Lower lobe of right lung (tissue), 2 donors: ENCODE data around the gene EVI5. TPM values are rescaled to one million over a fixed set of nuclear protein-coding genes. Genes with fewer than 3 reads are reported as not detected.
A peak's percentile ranks its signal among the peaks of the same experiment; 100 is the strongest.

Experiments used
- ATAC-seq, 2 donors: fragments of 200-7000 bp; cut with Tn5 transposase; one replicate each; pipeline ENCODE4 v1.9.1; 2020 to 2022; ENCODE audit warnings: mild to moderate bottlenecking in 2 of 2, moderate library complexity in 2 of 2
- DNase-seq: peaks from one replicate; pipeline ENCODE4 v3.0.0-alpha.2; 2020
- H3K27ac ChIP-seq: fragments of 200-600 bp; one replicate; pipeline ENCODE4 v1.8.0; 2022
- H3K27me3 ChIP-seq: fragments of 200-600 bp; one replicate; pipeline ENCODE4 v1.8.0; 2022; ENCODE audit warnings: low read depth
- H3K36me3 ChIP-seq: fragments of 200-600 bp; one replicate; pipeline ENCODE4 v1.8.0; 2022; ENCODE audit warnings: mild to moderate bottlenecking
- H3K4me1 ChIP-seq: fragments of 200-600 bp; one replicate; pipeline ENCODE4 v1.8.0; 2022
- H3K4me3 ChIP-seq: fragments of 200-600 bp; one replicate; pipeline ENCODE4 v1.8.0; 2022; ENCODE audit warnings: mild to moderate bottlenecking
- H3K9me3 ChIP-seq: fragments of 200-600 bp; one replicate; pipeline ENCODE4 v1.8.0; 2022
- intact Hi-C: fragments of 100-400 bp; cut with DNase I; formaldehyde crosslinking; loops from one replicate; pipeline ENCODE4 v1.11.0; 2022
- total RNA-seq: library from RNA; stranded (reverse); fragmentation: NEBNext Ultra II Directional; extraction: Animal tissue kit (Norgen Biotek cat#: 25700); gene quantifications from one replicate; pipeline ENCODE4 v1.2.1, GENCODE V29; 2021
- TF ChIP-seq, protein P1 (sequence below): fragments of 200-600 bp; IDR thresholded peaks from one replicate; pipeline ENCODE4 v1.8.0; 2022; ENCODE audit warnings: antibody characterized with exemption, mild to moderate bottlenecking
- donor health status: DM: no; HTN: yes; CAD: no; lungs with severe emphysema.

Gene EVI5
- total RNA-seq, 1 donor from 2014 or later: 48.5 TPM

DNA sequence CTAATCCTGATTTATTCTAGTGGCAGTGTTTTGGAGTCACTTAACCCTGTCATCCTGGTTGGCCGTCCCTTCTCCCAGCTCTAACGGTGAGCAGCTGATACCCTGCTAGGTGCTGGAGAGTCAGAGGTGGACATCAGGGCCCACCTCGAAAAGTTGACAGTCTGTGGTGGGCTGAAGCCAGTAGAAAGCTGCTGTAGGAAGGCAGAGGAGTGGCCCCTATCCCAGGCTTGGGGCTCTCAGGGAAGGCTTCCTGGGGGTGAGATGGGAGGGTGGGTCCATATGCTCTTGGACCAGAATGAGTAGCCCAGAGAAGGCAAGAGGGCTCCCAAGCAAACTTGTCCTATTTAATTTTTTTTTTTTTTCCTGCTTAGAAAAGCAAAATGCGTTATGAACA is 46.5 kb upstream of the EVI5 start:
- Histone ChIP-seq H3K4me1 (peaks cover 35% of the 10 kb centered on the region), H3K27me3 (no peaks in the 10 kb centered on the region), H3K4me3 (peak overlapping the region; percentile 88), H3K27ac (no peak overlapping the region), H3K9me3 (no peaks in the 10 kb centered on the region), H3K36me3 (peaks cover 30% of the 10 kb centered on the region)
- TF ChIP-seq, protein P1, sequence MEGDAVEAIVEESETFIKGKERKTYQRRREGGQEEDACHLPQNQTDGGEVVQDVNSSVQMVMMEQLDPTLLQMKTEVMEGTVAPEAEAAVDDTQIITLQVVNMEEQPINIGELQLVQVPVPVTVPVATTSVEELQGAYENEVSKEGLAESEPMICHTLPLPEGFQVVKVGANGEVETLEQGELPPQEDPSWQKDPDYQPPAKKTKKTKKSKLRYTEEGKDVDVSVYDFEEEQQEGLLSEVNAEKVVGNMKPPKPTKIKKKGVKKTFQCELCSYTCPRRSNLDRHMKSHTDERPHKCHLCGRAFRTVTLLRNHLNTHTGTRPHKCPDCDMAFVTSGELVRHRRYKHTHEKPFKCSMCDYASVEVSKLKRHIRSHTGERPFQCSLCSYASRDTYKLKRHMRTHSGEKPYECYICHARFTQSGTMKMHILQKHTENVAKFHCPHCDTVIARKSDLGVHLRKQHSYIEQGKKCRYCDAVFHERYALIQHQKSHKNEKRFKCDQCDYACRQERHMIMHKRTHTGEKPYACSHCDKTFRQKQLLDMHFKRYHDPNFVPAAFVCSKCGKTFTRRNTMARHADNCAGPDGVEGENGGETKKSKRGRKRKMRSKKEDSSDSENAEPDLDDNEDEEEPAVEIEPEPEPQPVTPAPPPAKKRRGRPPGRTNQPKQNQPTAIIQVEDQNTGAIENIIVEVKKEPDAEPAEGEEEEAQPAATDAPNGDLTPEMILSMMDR: no peak
- ATAC-seq (no peak), DNase-seq (no peak)
- intact Hi-C loops: no loop called here

DNA sequence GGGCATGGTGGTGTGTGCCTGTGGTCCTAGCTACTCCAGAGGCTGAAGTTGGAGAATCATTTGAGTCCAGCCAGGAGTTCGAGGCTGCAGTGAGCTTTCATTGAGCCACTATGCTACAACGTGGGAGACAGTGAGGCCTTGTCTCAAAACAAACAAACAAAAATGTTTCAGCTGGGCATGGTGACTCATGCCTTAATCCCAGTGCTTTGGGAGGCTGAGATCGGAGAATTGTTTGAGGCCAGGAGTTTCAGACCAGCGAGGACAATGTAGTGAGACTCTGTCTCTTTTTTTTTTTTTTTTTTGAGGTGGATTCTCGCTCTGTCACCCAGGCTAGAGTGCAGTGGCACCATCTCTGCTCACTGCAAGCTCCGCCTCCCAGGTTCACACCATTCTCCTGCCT is 41.9 kb upstream of the EVI5 start:
- Histone ChIP-seq H3K27me3 (no peaks in the 10 kb centered on the region), H3K36me3 (no peaks in the 10 kb centered on the region), H3K4me1 (no peaks in the 10 kb centered on the region), H3K9me3 (no peaks in the 10 kb centered on the region), H3K4me3 (no peak overlapping the region), H3K27ac (no peak overlapping the region)
- DNase-seq (no peak), ATAC-seq (no peak)
- TF ChIP-seq, protein P1: no peak
- intact Hi-C loops: no loop called here

DNA sequence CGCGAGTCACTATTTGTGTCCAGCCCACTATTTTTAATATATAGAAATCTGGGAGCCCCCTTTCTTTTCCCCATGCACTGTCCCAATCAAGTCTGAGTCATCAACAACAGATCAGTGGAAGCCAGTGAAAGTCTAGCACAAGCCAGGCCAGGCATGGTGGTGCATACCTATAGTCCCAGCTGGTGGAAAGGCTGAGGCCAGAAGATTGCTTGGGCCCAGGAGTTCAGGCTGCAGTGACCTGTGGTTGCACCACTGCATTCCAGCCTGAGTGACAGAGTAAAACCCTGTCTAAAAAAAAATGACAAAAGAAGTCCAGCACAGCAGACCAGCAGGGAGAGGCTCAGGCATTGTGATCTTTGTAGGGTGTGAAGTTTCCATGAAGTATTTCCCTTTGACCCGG is 38.0 kb upstream of the EVI5 start:
- DNase-seq (no peak), ATAC-seq (no peak)
- intact Hi-C loops: no loop called here
- Histone ChIP-seq H3K27me3 (no peaks in the 10 kb centered on the region), H3K4me1 (no peaks in the 10 kb centered on the region), H3K4me3 (no peak overlapping the region), H3K9me3 (no peaks in the 10 kb centered on the region), H3K36me3 (no peaks in the 10 kb centered on the region), H3K27ac (no peak overlapping the region)
- TF ChIP-seq, protein P1: no peak

DNA sequence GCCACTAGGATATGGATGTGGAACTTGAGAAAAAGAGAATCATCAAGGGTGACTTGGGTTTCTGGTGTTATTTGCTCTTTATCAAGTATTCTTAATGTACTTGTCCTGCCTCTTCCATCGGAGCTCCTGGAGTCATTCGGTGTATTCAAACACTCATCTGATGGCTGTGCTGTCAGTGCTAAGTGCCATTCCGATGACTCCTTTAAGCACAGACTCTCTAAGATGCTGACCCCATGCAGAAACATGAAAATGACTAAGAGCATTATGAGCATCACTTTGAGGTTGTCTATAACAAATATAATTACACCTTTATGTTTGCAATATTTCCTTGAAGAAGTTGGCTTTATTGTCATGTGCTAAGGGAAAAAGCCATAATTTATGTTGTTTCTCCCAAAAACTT is 35.6 kb upstream of the EVI5 start:
- no peak for ATAC-seq
- intact Hi-C loops: no loop called here
- Histone ChIP-seq H3K27ac (no peak overlapping the region), H3K9me3 (no peaks in the 10 kb centered on the region), H3K4me1 (no peaks in the 10 kb centered on the region), H3K36me3 (no peaks in the 10 kb centered on the region), H3K27me3 (no peaks in the 10 kb centered on the region), H3K4me3 (no peak overlapping the region)
- DNase-seq: no peak
- TF ChIP-seq, protein P1: no peak

DNA sequence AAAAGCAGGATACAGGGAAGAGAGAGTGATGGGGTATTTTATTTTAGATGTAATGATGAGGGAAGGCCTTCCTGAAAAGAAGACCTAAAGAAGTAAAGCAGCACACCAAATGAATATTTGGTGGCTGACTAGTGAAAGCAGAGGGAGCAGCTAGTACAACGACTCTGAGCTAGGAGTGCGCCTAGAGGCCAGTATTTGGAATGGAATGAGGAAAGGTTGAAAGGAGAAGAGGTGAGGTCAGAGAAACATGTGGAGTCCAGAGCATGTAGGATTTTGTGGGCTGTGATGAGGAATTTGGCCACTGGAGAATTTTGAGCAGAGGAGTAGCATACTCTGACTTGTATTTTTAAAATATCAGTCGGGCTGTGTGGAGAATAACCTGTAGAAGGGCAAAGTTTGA is 35.1 kb upstream of the EVI5 start:
- Histone ChIP-seq H3K4me3 (no peak overlapping the region), H3K9me3 (no peaks in the 10 kb centered on the region), H3K27ac (no peak overlapping the region), H3K36me3 (no peaks in the 10 kb centered on the region), H3K27me3 (no peaks in the 10 kb centered on the region), H3K4me1 (no peaks in the 10 kb centered on the region)
- TF ChIP-seq, protein P1: no peak
- intact Hi-C loops: no loop called here
- peak in 1 of 2 donors; percentile 51 for ATAC-seq
- no peak for DNase-seq
